DND-41 (cell line): Measurements from ENCODE around the gene IRF1.
A peak's percentile ranks its signal among the peaks of the same experiment; 100 is the strongest.
"Not testable (repeated sequence)": the region's sequence is repeated elsewhere in the genome, so short reads cannot be mapped to it uniquely, and the experiment has no call there.

Source experiments
- ATAC-seq: fragments of 200-7000 bp; cut with Tn5 transposase; 3 replicates; pipeline ENCODE4 v1.9.1; 2021; ENCODE audit warnings: low read depth; ENCODE audit not compliant: insufficient read depth
- DNase-seq: peaks from one replicate; pipeline ENCODE4 v3.0.0-alpha.2; 2020
- H2AFZ ChIP-seq: 2 replicates; pipeline ENCODE4 v1.6.0; 2012; ENCODE audit warnings: low read depth, low read length
- H3K27ac ChIP-seq: 2 replicates; pipeline ENCODE4 v1.5.1; 2012; ENCODE audit warnings: low read length, inconsistent platforms
- H3K27me3 ChIP-seq: fragments of 200-600 bp; sonication (generic); 2 replicates; pipeline ENCODE4 v1.6.0; 2012; ENCODE audit warnings: low read length, mild to moderate bottlenecking, inconsistent platforms; ENCODE audit not compliant: insufficient read depth, poor library complexity
- H3K36me3 ChIP-seq: 2 replicates; pipeline ENCODE4 v1.5.1; 2012; ENCODE audit warnings: low read length, inconsistent platforms; ENCODE audit not compliant: insufficient read depth
- H3K4me1 ChIP-seq: 2 replicates; pipeline ENCODE4 v1.5.1; 2012; ENCODE audit warnings: mild to moderate bottlenecking, low read length; ENCODE audit not compliant: insufficient read depth
- H3K4me2 ChIP-seq: 2 replicates; pipeline ENCODE4 v1.6.0; 2012; ENCODE audit warnings: mild to moderate bottlenecking, moderate library complexity, low read length, inconsistent platforms; ENCODE audit not compliant: insufficient read depth
- H3K4me3 ChIP-seq, 2 experiments: fragments of 200-600 bp in 1 of 2; shearing (Covaris generic) in 1 of 2; 2 replicates each; pipeline ENCODE4 v1.5.1; 2012 to 2016; ENCODE audit warnings: inconsistent platforms in 2 of 2, low read length in 2 of 2, mild to moderate bottlenecking in 2 of 2, low read depth in 1 of 2, moderate library complexity in 1 of 2
- H3K79me2 ChIP-seq: 2 replicates; pipeline ENCODE4 v1.6.0; 2012; ENCODE audit warnings: low read length, inconsistent platforms; ENCODE audit not compliant: insufficient read depth
- H3K9ac ChIP-seq: 2 replicates; pipeline ENCODE4 v1.6.0; 2012; ENCODE audit warnings: low read depth, mild to moderate bottlenecking, inconsistent platforms, low read length, moderate library complexity
- H3K9me3 ChIP-seq: 2 replicates; pipeline ENCODE4 v1.5.1; 2012; ENCODE audit warnings: low read length, moderate library complexity, mild to moderate bottlenecking, inconsistent platforms; ENCODE audit not compliant: insufficient read depth, severe bottlenecking
- H4K20me1 ChIP-seq: 2 replicates; pipeline ENCODE4 v1.6.0; 2012; ENCODE audit warnings: low read length; ENCODE audit not compliant: insufficient read depth
- CTCF ChIP-seq: IDR thresholded peaks from 2 replicates; pipeline ENCODE4 v1.5.1; 2012; ENCODE audit warnings: borderline replicate concordance, low read length, moderate library complexity, mild to moderate bottlenecking; ENCODE audit not compliant: poor library complexity, severe bottlenecking; ENCODE audit errors: extremely low read depth
- EZH2 ChIP-seq: IDR thresholded peaks from 3 replicates; pipeline ENCODE4 v1.6.1; 2012; ENCODE audit warnings: borderline replicate concordance, low read depth, mild to moderate bottlenecking, moderate library complexity, low read length, inconsistent platforms; ENCODE audit not compliant: severe bottlenecking

Gene IRF1

DNA sequence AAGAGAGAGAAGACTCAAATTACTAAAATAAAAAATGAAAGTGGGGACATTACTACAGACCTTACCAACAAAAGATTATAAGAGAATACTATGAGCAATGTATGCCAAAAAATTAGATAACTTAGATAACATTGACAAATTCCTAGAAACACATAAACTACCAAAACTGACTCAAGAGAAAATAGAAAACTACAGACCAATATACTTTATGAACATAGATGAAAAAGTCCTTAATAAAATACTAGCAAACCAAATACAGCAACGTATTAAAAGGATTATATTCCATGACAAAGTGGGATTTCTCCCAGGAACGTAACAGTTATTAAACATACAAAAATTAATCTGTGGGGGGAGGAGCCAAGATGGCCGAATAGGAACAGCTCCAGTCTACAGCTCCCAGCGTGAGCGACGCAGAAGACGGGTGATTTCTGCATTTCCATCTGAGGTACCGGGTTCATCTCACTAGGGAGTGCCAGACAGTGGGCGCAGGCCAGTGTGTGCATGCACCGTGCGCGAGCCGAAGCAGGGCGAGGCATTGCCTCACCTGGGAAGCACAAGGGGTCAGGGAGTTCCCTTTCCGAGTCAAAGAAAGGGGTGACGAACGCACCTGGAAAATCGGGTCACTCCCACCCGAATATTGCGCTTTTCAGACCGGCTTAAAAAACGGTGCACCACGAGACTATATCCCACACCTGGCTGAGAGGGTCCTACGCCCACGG is 23.2 kb upstream of the IRF1 start:
- not testable (repeated sequence) for H3K79me2 ChIP-seq, H3K9me3 ChIP-seq, H3K36me3 ChIP-seq, H3K27ac ChIP-seq, H2AFZ ChIP-seq, ATAC-seq, H3K4me3 ChIP-seq, H4K20me1 ChIP-seq, H3K27me3 ChIP-seq, DNase-seq, H3K9ac ChIP-seq, H3K4me2 ChIP-seq, H3K4me1 ChIP-seq

GRCh38 chr5:132510076-132510475 is 19.5 kb upstream of the IRF1 start:
- Histone ChIP-seq H3K36me3 (no peaks in the 10 kb centered on the region), H3K79me2 (no peaks in the 10 kb centered on the region), H3K9ac (no peak overlapping the region), H3K4me1 (no peaks in the 10 kb centered on the region), H4K20me1 (no peaks in the 10 kb centered on the region), H2AFZ (no peak overlapping the region), H3K27me3 (no peaks in the 10 kb centered on the region), H3K4me3 (no peak overlapping the region), H3K27ac (no peak overlapping the region), H3K4me2 (no peak overlapping the region), H3K9me3 (peaks cover 10% of the 10 kb centered on the region)
- DNase-seq (no peak), ATAC-seq (no peak)
- TF ChIP-seq EZH2 (no peak), CTCF (no peak)

- DNase-seq (no peak), ATAC-seq (no peak)
- no peaks in the 10 kb centered on the region for H4K20me1 ChIP-seq
- H3K9me3 ChIP-seq: no peaks in the 10 kb centered on the region
- peaks cover 2% of the 10 kb centered on the region; the same call in 1 of the 2 replicates for H3K4me1 ChIP-seq
- no peaks in the 10 kb centered on the region for H3K27me3 ChIP-seq
- no peak overlapping the region for H2AFZ ChIP-seq
- no peak overlapping the region for H3K4me3 ChIP-seq
- H3K27ac ChIP-seq: no peak overlapping the region
- H3K9ac ChIP-seq: no peak overlapping the region
- TF ChIP-seq CTCF: peak; percentile 35
- TF ChIP-seq EZH2: no peak
- no peaks in the 10 kb centered on the region for H3K79me2 ChIP-seq
- H3K36me3 ChIP-seq: no peaks in the 10 kb centered on the region
- no peak overlapping the region for H3K4me2 ChIP-seq
Observed at GRCh38 chr5:132506094-132506692, 15.6 kb upstream of the IRF1 start.

- H3K36me3 ChIP-seq: no peaks in the 10 kb centered on the region
- ATAC-seq (no peak), DNase-seq (no peak)
- H4K20me1 ChIP-seq: no peaks in the 10 kb centered on the region
- no peak overlapping the region for H3K4me2 ChIP-seq
- H3K4me3 ChIP-seq: no peak overlapping the region
- TF ChIP-seq EZH2 (no peak), CTCF (no peak)
- H3K9ac ChIP-seq: no peak overlapping the region
- no peak overlapping the region for H3K27ac ChIP-seq
- H3K9me3 ChIP-seq: no peaks in the 10 kb centered on the region
- peaks cover 7% of the 10 kb centered on the region for H3K4me1 ChIP-seq
- no peak overlapping the region for H2AFZ ChIP-seq
- H3K27me3 ChIP-seq: no peaks in the 10 kb centered on the region
- no peaks in the 10 kb centered on the region for H3K79me2 ChIP-seq
Observed at GRCh38 chr5:132505641-132506040, 15.1 kb upstream of the IRF1 start.
